Activated gamma-delta T cell treated with Interleukin-2 at 50 U/mL for 16 hours (primary cell): Measurements from ENCODE around the gene ASMT.
"Not testable (repeated sequence)": the region's sequence is repeated elsewhere in the genome, so short reads cannot be mapped to it uniquely, and the experiment has no call there.

ENCODE experiments used
- DNase-seq: peaks from one replicate; pipeline ENCODE4 v3.0.0-alpha.2; 2020

ASMT gene

GRCh38 chrX:1598021-1598875 lies 16.6 kb upstream of the ASMT start:
- no peak for DNase-seq

GRCh38 chrX:1598876-1599790 lies 15.7 kb upstream of the ASMT start:
- no peak for DNase-seq

- DNase-seq = no peak
Observed at GRCh38 chrX:1599791-1600405, 15.0 kb upstream of the ASMT start.

- no peak for DNase-seq
Observed at GRCh38 chrX:1600406-1601050, 14.3 kb upstream of the ASMT start.

- no peak for DNase-seq
Observed at GRCh38 chrX:1601051-1601767, 13.7 kb upstream of the ASMT start.

DNA sequence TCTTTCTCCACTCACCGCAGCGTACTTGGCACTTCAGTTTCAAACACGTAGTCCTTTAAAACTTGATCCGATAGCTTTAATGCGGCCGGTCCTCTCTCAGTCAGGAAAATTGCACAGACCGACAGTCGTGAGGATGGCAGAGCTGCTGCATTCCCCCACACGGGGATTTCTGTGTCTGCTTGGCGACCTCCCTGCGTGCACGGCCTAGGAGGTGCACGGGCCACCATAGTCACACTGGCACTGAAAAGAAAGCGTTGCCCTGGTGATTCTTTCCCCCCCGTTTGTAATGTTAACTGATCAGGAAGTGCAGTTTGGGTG lies 13.1 kb upstream of the ASMT start:
- DNase-seq = no peak

GRCh38 chrX:1602299-1602698 lies 12.6 kb upstream of the ASMT start:
- DNase-seq = no peak

- DNase-seq = no peak
Observed at GRCh38 chrX:1606496-1606895, 8.4 kb upstream of the ASMT start.

- no peak for DNase-seq
Observed at GRCh38 chrX:1609311-1609710, 5.5 kb upstream of the ASMT start.

GRCh38 chrX:1609762-1610161 lies 5.1 kb upstream of the ASMT start:
- DNase-seq = no peak

DNA sequence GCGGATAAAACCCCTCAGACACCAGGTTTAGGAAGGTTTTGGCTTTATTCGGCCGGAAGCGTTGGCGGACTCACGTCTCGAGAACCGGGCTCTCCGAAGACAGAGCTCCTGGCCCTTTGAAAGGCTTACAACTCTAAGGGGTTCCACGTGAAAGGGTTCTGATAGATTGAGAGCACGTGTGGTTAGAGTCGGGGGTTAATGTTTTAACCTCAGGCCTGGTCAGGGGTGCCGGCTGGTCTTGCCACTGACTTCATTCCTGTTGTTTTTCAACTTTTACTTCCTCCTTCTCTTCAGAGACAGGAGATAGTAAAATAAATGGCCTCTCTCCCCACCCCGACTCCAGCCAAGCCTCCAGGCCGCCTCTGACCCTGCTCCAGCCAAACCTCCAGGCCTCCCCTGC lies 4.7 kb upstream of the ASMT start:
- no peak for DNase-seq

- no peak for DNase-seq
Observed at GRCh38 chrX:1610736-1611135, 4.1 kb upstream of the ASMT start.

- no peak for DNase-seq
Observed at GRCh38 chrX:1612641-1613286, 2.1 kb upstream of the ASMT start.

DNA sequence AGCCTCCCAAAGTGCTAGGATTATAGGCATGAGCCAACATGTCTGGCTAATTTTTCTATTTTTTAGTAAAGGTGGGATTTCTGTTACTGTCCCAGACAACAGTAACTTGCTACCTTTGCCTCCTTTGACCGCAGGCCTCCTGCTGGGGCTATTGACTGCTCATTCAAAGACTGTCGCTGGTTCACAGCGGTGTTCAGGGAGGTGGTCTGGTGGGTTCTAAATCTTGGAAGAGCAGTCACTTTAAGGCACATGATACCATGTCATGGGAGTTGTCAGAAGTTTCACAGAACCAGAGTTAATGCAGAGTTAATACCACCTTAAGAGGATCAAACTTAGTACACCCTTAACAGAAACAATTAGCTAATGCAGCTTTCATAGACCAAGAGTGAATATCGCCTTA lies 3.8 kb downstream of the ASMT start:
- no peak for DNase-seq

DNA sequence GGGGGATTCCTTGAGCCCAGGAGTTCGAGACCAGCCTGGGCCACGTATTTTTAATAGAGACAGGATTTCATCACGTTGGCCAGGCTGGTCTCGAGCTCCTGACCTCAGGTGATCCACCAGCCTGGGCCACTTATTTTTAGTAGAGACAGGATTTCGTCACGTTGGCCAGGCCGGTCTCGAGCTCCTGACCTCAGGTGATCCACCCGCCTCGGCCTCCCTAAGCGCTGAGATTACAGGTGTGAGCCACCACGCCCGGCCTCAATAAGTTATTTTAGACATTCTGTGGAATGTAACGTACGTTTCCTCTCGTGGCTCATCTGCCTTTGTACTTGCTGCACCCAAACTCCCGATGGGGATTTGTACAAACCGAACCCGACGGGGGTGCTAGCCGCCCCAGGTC lies 8.8 kb downstream of the ASMT start:
- no peak for DNase-seq

DNA sequence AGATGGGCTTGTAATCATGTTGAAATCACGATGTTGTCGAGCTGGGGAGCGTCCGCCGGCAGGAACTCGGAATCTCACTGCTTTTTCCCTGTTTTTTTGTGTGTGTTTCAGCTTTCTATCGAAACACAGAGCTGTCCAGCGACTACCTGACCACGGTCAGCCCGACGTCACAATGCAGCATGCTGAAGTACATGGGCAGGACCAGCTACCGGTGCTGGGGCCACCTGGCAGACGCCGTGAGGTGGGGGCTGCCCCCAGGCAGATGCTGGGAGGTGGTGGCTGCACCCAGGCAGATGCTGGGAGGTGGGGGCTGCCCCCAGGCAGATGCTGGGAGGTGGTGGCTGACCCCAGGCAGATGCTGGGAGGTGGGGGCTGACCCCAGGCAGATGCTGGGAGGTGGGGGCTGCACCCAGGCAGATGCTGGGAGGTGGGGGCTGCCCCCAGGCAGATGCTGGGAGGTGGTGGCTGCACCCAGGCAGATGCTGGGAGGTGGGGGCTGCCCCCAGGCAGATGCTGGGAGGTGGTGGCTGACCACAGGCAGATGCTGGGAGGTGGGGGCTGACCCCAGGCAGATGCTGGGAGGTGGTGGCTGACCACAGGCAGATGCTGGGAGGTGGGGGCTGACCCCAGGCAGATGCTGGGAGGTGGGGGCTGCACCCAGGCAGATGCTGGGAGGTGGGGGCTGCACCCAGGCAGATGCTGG lies 9.4 kb downstream of the ASMT start:
- DNase-seq = not testable (repeated sequence)

DNA sequence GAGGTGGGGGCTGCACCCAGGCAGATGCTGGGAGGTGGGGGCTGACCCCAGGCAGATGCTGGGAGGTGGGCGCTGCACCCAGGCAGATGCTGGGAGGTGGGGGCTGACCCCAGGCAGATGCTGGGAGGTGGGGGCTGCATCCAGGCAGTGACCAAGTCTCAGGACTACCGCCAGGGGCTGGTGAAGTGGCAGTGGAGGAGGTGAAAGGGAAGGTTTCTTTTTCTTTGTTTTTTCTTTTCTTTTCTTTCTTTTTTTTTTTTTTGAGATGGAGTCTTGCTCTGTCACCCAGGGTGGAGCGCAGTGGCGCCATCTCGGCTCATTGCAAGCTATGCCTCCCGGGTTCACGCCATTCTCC lies 10.0 kb downstream of the ASMT start:
- not testable (repeated sequence) for DNase-seq

- DNase-seq = no peak
Observed at GRCh38 chrX:1629244-1629643, 14.4 kb downstream of the ASMT start.

DNA sequence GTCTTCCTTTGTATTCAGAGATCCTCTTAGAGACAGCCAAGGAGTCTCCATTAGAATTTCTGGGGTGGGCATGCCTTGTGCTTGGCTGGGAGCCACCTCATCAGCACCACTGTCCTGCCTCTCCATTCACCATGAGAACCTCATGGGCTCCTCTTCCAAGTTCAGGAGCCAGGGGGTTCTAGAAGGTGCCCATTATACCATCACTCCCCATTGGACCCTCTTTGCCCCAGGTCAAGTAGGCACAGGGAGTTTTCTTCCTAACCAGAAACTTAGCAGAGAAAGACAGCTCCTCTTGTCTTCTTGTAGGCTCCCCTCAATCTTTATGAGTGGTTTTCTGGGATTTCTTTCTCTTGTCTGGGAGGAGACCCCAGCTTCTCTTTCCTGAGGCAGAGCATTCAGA lies 31.1 kb downstream of the ASMT start:
- DNase-seq = no peak

DNA sequence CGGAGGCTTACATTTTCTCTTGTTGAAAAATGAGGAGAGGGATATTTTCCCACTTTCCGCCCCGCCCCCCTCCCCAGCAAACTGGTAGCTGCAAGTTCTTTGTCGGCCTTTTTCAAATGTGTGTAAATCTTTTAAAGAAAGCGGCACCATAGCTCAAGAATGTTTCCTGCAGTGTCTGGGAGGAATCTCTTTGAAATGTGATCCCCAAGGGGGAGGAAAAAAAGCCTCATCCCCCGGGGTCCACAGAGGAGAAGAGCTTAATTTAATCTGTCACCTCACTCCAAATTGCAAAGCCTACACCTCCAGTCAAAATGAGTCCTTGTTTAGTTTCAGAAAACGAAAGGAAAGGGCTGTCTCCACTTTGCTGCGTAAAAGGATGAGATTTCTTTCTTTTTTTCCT lies 34.8 kb downstream of the ASMT start:
- DNase-seq = no peak

DNA sequence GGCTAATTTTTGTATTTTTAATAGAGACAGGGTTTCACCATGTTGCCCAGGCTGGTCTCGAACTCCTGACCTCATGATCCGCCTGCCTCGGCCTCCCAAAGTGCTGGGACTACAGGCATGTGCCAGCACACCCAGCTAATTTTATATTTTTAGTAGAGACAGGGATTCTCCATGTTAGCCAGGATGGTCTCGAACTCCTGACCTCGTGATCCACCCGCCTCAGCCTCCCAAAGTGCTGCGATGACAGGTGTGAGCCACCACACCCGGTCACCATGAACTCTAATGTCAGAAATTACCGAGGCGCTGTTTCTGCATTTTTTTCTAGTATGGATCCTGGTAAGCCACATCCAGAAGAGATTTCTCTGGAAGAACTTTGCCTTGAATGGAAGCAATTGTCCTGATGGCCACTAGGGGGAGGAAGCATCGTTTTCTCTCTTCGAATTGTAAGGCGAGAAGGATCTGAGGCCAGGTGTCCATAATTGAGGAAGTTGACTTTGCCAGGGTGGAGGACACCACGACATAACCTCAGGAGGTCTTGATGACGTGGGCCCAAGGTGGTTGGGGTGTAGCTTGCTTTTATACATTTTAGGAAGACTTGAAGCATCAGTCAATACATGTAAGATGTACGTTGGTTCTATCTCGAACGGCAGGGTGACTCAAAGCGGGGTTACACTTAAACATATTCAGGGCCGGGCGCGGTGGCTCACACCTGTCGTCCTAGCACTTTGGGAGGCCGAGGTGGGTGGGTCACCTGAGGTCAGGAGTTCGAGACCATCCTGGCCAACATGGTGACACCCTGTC lies 37.4 kb downstream of the ASMT start:
- peak; percentile 15 for DNase-seq
